Measurements from ENCODE around the gene PHF21B.

PHF21B gene

DNA sequence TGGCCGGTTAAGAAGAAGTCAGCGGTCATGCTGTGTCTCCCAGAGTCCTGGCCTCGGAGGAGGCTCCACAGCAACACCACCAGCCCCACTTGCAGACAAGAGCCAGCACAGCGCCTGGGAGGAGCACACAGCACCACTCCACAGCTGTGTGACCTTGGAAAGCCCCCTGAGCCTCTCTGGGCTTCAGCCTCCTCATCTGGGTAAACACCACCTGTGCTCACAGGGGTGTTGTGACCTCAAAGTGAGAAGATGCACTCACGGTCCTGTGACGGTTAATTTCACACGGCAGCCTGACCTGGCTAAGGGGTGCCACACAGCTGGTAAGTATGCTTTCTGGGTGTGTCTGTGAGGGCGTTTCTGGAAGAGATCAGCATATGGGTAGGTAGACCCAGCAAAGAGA is 54.7 kb downstream of the PHF21B start:
- no peak for DNase-seq

DNA sequence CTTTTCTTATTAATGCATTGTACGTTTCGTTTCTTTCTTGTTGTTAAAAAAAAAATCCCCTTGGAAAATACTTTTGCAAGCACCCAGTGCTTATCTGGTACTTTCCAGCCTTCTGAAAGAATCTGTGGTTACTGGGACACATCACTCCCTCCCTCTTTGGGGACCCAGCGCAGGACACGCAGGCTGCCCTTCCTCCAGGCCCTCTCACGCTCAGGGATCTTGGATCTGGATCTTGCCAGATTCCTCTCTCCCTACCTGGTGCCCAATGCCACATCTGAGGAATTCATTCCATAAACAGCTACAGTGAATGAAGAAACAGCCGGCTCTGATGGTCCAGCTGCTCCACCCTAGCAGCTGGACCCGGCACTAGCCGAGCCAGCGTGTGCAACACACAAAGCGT is 55.7 kb downstream of the PHF21B start:
- DNase-seq = no peak

DNA sequence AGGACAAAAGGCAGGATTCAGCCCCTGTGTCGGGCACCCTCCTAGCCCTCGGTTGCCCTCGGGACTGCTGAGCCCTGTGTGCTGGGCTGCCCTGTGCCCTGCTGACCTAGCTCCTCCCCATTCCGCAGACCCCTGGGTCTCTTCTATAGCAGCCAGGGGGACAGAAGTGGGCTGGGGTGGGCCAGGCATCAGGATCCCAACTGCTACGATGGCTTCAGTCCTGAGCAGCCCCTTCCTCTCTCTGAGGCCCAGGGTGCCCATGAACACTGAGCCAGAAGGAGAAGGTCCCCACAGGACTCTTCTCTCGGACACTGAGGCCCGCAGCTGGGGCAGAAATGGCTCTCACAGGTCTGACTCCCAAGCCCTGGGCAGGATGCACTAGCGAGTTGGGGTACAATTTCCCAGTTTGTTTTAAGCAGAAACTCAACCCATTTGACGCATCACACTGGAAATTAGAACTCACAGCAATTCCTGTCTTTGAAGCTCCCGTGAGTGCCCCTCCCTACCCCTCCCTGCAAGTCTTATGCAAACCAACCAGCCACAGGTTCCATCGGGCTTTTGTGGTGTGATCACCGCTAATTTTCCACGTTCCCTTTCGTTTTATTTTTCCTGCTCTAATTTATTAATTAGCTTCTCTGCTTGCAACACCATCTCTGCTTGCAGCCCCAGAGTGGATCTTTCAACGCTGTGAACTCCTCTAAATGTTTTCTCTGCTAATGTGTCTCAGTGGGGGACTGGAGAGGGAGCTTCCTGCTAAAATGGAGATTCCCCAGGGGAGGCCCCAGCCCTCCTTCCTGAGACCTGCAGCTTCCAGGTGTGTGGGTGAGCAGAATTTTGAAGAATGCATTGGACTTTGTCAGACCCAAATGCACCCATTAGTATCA is 56.7 kb downstream of the PHF21B start:
- DNase-seq = no peak

DNA sequence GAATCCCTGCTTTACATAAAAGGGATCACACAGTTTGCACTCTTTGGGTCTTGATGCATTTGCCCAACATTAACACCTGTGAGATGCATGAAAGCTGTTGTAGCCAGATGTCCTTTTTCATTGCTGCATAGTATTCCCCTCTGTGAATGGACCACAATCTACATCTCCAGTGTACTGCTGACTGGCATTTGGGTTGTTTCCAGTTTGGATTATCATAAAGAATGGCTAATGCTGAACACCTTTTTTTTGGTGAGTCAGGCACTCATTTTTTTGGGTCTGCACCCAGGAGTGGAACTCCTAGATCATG is 58.3 kb downstream of the PHF21B start:
- DNase-seq = no peak

DNA sequence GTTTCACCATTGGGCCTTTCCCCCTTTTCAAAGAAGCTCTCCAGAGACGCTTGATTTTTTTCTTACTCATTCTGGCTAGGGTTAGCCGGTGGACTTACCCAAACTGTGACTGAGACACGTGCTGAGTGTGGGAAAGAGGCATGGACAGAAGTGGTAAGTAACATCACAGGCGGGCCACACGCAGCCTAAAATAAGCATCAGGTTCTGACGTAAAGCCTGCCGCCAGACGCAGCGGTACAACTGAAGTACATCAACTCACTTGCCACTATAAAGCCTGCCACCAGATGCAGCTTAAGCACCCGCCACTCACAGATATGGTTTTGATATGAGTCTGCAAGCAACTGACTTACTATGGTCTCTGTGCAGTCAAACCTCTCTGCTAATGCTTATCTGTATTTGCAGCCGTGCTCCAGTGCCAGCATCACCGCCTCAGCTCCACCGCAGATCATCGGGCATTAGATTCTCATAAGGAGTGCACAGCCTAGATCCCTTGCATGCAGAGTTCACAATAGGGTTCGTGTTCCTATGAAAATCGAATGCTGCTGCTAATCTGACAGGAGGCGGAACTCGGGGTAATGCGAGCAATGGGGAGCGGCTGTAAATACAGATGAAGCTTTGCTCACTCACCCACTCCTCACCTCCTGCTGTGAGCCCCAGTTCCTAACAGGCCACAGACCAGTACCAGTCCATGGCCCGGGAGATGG is 58.8 kb downstream of the PHF21B start:
- no peak for DNase-seq

DNA sequence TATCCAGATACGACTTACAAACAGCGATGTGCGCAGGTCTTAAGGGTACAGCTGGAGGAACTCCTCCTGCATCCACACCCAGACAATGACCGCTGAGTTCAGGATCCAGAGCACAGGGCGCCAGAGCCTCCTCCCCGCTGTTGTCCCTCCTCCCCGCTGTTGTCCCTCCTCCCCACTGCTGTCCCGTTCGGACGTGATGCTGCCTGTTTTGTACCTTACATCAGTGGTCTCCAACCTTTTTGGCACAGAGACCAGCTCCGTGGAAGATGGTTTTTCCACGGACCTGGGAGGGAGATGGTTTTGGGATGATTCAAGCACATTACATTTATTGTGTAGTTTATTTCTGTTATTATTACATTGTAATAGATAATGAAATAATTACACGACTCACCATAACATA is 62.0 kb downstream of the PHF21B start:
- no peak for DNase-seq

DNA sequence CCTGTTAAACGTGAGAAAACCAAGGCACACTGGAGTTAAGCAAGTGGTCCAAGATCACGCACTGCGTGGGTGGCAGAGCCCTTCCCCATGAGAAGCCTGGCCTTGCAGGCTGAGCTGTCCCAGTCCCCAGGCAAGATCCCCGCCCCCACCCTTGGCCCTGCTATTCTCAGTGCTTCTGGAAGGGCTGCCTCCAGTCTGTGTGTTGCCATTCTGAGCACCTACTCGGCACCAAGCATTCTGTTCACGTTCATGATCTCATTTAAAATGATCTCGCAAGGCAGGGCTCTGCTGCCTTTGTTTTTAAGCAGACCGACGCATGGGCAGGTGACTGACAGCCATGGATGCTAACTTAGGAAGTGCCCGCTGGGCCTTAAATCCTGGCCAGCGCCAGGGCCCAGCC is 62.8 kb downstream of the PHF21B start:
- no peak for DNase-seq

DNA sequence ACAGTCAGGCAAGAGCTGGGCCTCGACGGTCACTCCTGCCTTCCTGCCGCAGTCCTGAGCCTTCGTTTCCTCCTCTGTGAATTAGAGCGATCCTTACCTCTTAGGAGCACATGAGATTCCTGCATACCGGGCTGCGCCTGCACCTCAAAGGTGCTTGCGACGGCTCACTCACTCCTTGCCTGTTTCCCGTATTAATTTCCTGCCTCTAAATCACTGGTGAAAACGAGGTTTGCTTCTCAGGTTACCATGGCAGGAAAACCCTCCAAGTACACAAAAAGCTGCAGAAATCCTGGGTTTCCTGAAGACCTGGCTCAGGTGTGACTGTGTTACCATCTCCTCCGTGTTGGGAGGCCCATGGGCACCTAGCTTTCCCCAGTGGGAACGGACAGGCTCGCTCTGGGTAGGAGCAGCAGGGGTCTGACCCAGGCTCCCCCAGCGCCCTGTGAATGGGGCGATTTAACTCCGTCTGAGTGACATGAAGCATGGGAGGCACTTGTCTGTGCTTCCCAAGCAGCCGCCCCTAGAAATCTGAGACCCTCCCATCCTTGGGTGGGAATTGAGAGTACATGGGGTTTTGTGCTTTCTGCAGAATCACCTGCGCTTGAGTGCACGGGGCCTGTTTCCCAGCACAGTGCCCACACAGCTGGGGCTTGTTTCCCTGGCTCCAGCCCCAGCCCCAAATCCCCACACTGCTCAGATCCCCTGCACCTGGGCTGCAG is 64.8 kb downstream of the PHF21B start:
- no peak for DNase-seq

DNA sequence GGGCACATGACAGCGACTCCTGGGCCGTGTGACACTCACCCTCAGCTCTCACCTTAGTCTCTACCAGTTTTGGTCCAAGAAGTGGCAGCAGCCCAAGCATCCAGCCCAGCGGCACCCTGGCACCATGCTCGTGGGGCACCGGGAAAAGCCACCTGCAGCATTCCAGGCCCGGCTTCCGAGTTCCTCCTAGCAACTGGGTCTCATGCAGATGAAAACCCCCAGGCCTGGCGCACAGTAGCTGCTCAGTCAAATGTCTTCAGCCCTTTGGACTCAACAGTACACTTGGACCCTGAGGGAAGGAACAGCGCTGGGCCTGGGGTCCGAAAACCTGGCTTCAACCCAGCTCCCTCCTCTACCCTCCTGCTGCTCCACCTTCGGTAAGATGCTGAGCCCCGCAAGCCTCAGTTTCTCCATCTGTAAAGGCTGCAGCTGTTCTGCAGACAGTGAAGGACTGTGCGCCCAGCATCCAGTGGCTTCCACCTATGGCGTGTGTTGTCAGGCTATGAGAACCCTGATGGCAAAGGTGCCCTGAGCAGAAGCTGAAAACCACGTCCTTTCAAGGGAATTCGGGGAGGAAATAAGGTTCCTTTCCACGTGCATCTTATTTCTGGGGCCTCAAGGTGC is 66.0 kb downstream of the PHF21B start:
- DNase-seq = no peak

DNA sequence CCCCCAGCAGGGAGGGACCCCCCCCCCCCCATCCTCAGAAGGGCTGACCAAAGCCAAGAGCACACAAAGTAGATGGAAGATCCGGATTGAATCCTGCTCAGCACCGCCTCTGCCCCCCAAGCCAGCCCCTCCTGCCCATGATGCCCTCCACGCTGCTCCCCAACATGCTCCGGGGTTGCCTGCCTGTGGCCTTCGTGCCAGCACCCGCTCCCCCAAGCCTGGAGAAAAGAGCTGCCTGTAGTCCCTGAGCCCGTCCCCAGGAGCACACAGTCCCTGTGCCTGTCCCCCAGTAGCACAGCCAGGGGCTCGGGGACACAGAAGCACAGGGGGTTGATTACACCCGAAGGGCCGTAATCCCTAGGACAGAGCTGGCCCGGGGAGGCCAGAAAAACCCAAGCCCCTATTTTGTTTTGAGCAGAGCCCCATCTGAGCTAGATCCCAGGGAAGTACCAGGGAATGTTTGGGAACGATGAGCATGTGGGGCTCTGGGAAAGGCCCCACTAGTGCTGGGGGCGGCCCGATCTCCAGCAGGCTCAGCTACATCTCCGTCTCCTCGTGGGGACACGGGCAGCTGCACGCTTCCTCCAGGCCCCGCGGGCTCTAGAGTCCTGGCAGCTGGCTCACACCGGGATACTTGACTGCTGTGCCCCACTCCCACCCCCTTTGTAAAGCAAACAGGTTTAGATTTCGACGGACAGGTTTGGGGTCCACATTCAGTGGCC is 66.7 kb downstream of the PHF21B start:
- DNase-seq = no peak

DNA sequence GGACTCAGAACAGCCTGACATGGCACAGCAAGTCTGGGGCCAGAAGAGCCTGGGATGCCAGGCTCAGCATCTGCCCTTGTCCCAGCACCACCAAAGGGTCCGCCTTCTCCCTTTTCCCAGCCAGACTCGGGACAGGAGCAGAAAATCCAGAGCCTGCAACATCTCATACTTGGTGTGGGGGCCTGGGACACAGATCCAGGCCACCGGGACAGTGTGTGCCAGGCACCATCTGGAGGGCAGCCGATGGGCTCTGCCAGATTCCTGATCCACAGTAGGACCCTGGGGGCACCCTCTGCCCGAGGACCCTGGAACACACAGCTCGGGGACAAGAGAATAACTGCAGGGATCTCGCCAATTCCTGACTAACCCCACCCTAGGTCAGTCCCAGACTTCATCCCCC is 67.7 kb downstream of the PHF21B start:
- DNase-seq = no peak

DNA sequence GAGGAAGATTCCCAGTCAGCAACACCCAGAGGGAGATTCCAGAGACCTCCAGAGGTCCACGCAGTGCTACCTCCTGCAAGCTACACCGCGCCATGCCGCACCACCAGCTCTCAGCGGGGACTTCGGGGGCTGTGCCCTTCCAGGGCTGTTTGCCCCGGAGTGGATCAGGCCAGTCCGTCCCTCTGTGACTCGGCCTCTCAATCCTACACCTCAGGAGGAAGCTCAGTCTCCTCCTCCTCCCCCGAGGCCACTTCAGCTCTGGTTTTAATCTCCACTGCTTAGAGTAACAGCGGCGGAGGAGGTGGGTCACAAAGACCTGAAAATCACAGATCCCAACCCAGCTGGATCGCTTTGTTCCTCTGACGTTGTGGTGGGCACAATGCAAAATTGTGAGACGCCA is 68.6 kb downstream of the PHF21B start:
- no peak for DNase-seq

DNA sequence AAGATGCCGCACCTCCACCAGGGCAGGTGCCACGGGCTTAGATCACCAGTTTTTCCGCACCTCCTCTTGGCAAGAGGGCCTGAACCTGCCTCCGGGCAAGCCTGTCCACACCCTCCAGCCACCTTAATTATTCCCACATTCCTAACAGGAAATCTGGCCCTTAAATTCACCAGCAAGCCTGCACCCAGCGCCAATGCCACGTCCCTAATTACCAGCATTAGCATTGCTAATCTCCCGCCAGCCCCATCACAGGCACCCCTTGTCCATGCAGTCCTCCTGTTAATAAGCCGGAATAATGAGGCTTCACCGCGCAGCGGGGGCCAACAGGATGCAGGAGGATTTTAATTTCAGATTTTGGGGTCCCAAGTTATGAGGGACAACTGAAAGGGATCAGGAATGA is 69.7 kb downstream of the PHF21B start:
- no peak for DNase-seq

DNA sequence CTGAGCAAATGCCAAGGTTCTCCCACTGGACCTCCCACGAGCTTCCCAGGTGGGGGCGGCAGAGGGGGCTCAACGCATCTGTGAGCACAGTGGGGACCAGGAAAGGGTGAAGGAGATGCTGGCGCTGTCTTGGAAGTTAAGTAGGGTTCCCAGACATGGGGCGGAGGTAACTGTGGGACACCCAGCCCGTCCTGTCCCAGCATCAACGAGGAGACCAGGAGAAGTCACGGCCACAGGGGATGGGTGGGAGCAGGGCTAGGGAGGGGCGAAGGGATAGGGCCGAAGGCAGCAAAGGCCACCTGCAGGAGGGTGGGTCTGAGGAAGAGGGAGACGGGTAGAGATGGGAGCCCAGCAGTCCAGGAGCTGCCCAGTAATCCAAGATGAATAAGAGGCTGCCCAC is 70.4 kb downstream of the PHF21B start:
- DNase-seq = no peak

DNA sequence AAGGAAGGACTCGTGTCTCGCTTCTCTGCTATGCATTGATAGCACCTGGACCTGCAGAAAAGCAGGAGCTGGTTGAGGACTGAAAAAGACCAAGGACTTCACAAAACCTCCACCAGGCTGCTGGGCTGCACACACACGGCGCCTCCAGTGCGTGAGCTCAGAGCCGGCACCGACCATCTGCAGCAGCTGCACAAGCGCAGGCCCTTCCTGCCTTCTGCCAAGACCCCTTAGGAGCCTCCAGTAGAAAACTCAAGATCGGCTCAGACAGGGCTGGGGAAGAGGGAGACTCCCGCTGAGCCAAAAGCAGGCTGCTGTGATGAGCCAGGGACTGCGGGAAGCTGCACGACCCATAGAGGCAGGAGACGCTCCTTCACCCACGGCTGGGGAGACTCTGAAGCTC is 70.9 kb downstream of the PHF21B start:
- no peak for DNase-seq

DNA sequence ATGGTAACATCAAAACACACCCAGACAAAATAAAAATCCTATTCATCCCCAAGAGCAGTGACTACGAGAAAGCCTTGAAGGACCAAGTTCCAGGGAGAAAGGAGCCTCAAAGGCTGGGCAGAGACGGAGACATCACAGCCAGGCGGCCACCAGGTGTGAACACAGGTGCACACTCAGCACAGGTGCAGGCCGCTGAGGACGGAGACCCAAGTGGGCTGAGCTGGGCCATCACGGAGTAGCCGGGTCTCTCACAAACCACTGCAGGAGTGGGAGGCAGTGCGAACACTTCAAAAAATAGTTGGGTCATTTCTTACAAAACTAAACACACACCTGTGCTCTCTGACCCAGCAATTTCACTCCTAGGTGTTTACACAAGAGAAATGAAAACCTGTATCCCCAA is 72.6 kb downstream of the PHF21B start:
- no peak for DNase-seq

DNA sequence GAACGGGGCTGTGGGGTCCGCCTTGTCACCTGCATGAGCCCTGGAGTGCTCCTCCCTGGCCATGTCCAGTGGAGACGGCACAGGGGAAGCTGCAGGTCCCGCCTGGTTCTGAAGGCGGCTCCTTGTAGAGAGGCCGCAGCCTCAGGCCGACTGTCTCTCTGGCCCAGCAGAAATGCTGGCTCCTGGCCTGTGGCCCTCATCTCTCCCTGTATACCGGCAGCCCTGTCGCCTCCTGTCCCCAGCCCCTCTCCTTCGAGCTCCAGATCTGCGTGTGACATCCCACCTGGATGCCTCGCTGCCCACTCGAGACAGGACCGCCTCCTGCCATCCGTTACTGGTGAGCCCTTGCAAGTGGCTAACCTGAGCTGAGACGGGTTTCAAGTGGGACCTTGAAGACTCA is 73.6 kb downstream of the PHF21B start:
- DNase-seq = no peak

DNA sequence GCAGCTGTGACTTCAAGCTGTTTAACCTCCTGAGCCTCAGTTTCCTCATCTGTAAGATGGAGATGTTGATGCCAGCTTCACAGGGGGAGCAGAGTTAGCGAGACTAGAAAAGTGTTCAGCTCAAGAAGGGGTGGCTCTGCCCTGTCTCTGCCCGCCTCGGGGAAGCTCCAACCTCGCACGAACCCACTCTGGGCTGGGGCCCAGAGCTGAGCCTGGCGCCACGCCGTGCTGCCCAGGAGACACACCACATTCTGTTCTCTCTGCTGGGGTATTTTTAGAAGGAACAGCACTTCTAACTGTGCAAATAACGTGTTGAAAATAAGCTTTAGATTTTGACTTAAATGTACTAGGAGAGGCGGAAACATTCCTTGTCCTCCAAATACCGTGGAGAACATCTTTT is 74.1 kb downstream of the PHF21B start:
- no peak for DNase-seq

DNA sequence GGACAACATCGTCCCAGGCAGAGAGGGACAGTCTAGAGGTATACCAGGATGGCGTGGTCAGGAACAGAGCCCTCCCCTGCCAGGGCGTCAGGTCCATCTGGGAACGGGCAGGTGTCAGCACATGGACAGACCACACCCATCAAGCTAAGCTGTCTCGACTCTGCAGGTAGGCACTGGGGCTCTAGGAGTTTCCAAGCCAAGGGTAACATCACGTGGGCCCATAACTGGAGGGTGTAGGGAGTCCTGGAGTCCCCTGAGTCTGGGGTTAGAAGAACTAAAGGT is 75.4 kb downstream of the PHF21B start:
- no peak for DNase-seq

DNA sequence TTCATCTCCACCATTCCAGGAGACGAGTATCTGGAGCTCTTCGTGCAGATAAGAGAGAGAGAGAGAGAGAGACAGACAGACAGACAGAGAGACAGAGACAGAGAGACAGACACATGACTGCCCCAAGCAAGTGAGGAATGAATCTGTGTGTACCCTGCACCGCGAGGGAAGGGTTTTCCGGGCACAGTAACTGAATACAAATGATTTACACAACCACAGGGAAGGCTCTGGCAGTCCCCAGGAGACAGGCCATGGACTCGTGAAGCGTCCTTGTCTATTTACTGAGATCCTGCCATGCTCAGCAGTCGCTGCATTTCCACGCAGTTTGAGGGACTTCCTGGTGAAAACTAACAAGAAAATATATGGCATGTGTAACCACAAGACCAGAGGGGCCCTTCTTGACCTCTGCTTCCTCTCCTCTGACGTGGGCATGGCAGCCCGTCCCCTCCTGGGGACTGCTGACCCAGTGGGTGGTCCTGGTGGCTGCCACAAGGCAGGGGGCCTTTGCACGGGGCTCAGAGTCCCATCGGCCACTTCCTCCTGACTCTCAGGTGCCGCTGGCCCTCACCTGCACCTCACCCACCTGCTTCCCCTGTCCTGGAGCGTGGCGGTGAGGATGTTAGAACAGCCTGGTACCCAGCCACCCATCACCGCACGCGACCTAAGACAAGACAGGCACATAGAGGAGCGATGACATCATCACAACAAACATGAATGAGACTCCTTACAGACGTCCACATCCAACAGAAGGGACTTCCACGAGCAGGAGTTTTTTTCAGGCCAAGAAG is 75.9 kb downstream of the PHF21B start:
- no peak for DNase-seq

DNA sequence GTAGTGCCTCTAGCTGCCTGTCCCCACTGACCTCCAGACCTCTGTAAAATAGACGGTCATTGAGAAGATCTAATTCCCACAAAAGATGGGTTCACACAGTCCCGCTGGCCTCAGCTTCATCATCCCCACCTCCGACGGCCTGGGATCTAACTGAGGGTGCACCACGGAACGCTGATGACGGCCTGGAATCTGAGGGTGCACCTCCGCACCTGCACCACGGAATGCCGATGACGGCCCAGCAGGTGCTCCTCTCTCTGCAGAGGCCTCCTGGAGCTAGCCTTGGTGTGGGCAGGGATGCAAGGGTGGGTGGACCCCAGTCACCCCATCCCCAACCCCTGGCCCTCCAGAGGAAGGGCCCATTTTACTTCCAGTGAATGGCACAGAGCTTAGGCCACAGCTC is 77.3 kb downstream of the PHF21B start:
- no peak for DNase-seq

DNA sequence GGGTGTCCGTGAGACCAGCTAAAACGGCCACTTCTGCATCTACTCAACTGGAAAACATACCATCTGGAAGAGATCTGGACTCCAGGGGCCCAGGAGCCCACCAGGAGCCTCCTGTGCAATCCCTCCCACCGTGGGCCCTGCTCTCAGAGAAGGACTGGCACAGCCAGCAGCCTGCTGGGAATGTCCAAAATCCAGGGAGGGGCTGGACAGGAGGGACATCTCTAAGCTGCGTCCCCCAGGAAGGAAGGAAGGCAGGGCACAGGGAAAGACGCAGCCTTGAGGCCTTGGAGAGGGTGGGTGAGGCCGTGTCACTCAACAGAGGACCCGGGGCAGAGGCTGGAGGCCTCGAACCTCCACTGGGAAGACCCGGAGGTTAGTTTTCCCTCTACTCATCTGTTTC is 78.0 kb downstream of the PHF21B start:
- DNase-seq = no peak
